ENCODE measurements around the gene SH3GL3. TPM values are rescaled to one million over a fixed set of nuclear protein-coding genes. Genes with fewer than 3 reads are reported as not detected.

SH3GL3 gene
- total RNA-seq = 0.78 TPM in 1 of 2 replicates, not detected in the other

GRCh38 chr15:83446904-83447709, at the start of gene SH3GL3:
SH3GL3 (plus strand) TSS chr15:83447341; CDS start chr15:83447534, 193 bp downstream.

GRCh38 chr15:83653639-83654378, 206.7 kb downstream of the SH3GL3 start, which contains the start of gene ADAMTSL3:
ADAMTSL3 (plus strand) TSS chr15:83654123; CDS start chr15:83655762, 1,639 bp downstream.

Other genes starting within 250 kb of the SH3GL3 start
- gene HDGFL3, start 239.5 kb upstream of the SH3GL3 start, total RNA-seq = 24.4 and 36.5 TPM in 2 replicates
- gene BNC1, start 162.7 kb upstream of the SH3GL3 start, total RNA-seq = 2.3 and 9.8 TPM in 2 replicates
- gene ADAMTSL3, start 206.8 kb downstream of the SH3GL3 start, total RNA-seq = 1.3 and 4.2 TPM in 2 replicates